CD14-positive monocyte (primary cell): ENCODE results near the gene TSPAN33. TPM values are rescaled to one million over a fixed set of nuclear protein-coding genes. Genes with fewer than 3 reads are reported as not detected.

ENCODE experiments used
- DNase-seq, 3 donors: peaks; one replicate each; pipeline ENCODE4 v3.0.0-alpha.2; 2011 to 2022
- H2AFZ ChIP-seq: 2 replicates; pipeline ENCODE4 v1.6.0; 2012; ENCODE audit warnings: mild to moderate bottlenecking, low read depth, low read length, inconsistent platforms; ENCODE audit not compliant: insufficient read depth, poor library complexity, severe bottlenecking
- H3K27ac ChIP-seq, 2 donors: 1 replicate in 1 of 2; 2 replicates in 1 of 2; pipeline ENCODE4 v1.5.1; 2012 to 2013; ENCODE audit warnings: low read length in 2 of 2, control low read depth in 1 of 2, inconsistent platforms in 1 of 2, low read depth in 1 of 2, mild to moderate bottlenecking in 1 of 2
- H3K27me3 ChIP-seq, 2 donors: one replicate each; pipeline versions ENCODE4 v1.6.0 to v1.6.1; 2011 to 2013; ENCODE audit warnings: low read length in 2 of 2; ENCODE audit not compliant: control insufficient read depth in 2 of 2, insufficient read depth in 2 of 2
- H3K36me3 ChIP-seq, 2 donors: replicated peaks in 1 of 2; 1 replicate in 1 of 2; 2 replicates in 1 of 2; pipeline versions ENCODE4 v1.5.1 to v1.6.1; 2012 to 2013; ENCODE audit warnings: low read length in 2 of 2, control low read depth in 1 of 2, inconsistent platforms in 1 of 2, mild to moderate bottlenecking in 1 of 2; ENCODE audit not compliant: insufficient read depth in 2 of 2, control insufficient read depth in 1 of 2
- H3K4me1 ChIP-seq, 2 donors: 1 replicate in 1 of 2; 2 replicates in 1 of 2; pipeline versions ENCODE4 v1.5.1 to v1.6.1; 2012 to 2013; ENCODE audit warnings: low read length in 2 of 2, control low read depth in 1 of 2, inconsistent platforms in 1 of 2, mild to moderate bottlenecking in 1 of 2, moderate library complexity in 1 of 2; ENCODE audit not compliant: insufficient read depth in 2 of 2, control insufficient read depth in 1 of 2
- H3K4me2 ChIP-seq: replicated peaks from 2 replicates; pipeline ENCODE3; 2012; ENCODE audit warnings: low read length, moderate library complexity, mild to moderate bottlenecking; ENCODE audit not compliant: poor library complexity, severe bottlenecking; ENCODE audit errors: extremely low read depth
- H3K4me3 ChIP-seq, 3 experiments: fragments of 200-600 bp in 1 of 3; sonication (generic) in 1 of 3; replicated peaks in 1 of 3; 1 replicate in 2 of 3; 2 replicates in 1 of 3; pipeline ENCODE4 v1.5.1; 2011 to 2013; ENCODE audit warnings: low read length in 3 of 3, mild to moderate bottlenecking in 3 of 3, control low read depth in 2 of 3, low read depth in 2 of 3, inconsistent platforms in 1 of 3, moderate library complexity in 1 of 3
- H3K79me2 ChIP-seq: 2 replicates; pipeline ENCODE4 v1.6.0; 2012; ENCODE audit warnings: mild to moderate bottlenecking, control low read depth, inconsistent platforms, low read length, moderate library complexity; ENCODE audit not compliant: insufficient read depth
- H3K9ac ChIP-seq: 2 replicates; pipeline ENCODE4 v1.6.0; 2017; ENCODE audit warnings: low read length, mild to moderate bottlenecking; ENCODE audit not compliant: insufficient read depth, poor library complexity, severe bottlenecking
- H3K9me3 ChIP-seq, 2 donors: replicated peaks in 1 of 2; 1 replicate in 1 of 2; 2 replicates in 1 of 2; pipeline versions ENCODE4 v1.5.1 to v1.6.1; 2012 to 2013; ENCODE audit warnings: low read length in 2 of 2, control low read depth in 1 of 2; ENCODE audit not compliant: control insufficient read depth in 1 of 2, insufficient read depth in 1 of 2
- H4K20me1 ChIP-seq: 2 replicates; pipeline ENCODE4 v1.6.0; 2012; ENCODE audit warnings: mild to moderate bottlenecking, low read length, control low read depth, moderate library complexity; ENCODE audit not compliant: insufficient read depth
- H3K27ac Mint-ChIP-seq, 7 donors: one replicate each; pipeline ENCODE4 v1.8.0; 2020; ENCODE audit warnings: mild to moderate bottlenecking in 7 of 7, mixed read lengths in 7 of 7, moderate library complexity in 6 of 7, inconsistent platforms in 2 of 7
- H3K27me3 Mint-ChIP-seq, 3 donors: one replicate each; pipeline ENCODE4 v1.8.0; 2021 to 2022; ENCODE audit warnings: low read depth in 3 of 3, mild to moderate bottlenecking in 3 of 3, mixed read lengths in 3 of 3, moderate library complexity in 3 of 3, inconsistent platforms in 1 of 3
- H3K36me3 Mint-ChIP-seq, 2 donors: one replicate each; pipeline ENCODE4 v1.8.0; 2020; ENCODE audit warnings: mixed read lengths in 2 of 2, inconsistent platforms in 1 of 2, mild to moderate bottlenecking in 1 of 2
- H3K4me1 Mint-ChIP-seq: one replicate; pipeline ENCODE4 v1.8.0; 2020; ENCODE audit warnings: mild to moderate bottlenecking, mixed read lengths
- H3K4me3 Mint-ChIP-seq, 2 donors: one replicate each; pipeline ENCODE4 v1.8.0; 2020; ENCODE audit warnings: mild to moderate bottlenecking in 2 of 2, mixed read lengths in 2 of 2, moderate library complexity in 1 of 2
- H3K9me3 Mint-ChIP-seq, 7 donors: one replicate each; pipeline ENCODE4 v1.8.0; 2020 to 2022; ENCODE audit warnings: mixed read lengths in 7 of 7, mild to moderate bottlenecking in 6 of 7, moderate library complexity in 6 of 7, inconsistent platforms in 2 of 7
- WGBS: methylation state at CpG from one replicate; pipeline ENCODE4 v1.1.5; 2013; ENCODE audit warnings: missing lambda C conversion rate; ENCODE audit not compliant: insufficient coverage; 5-methylcytosine and 5-hydroxymethylcytosine counted together
- intact Hi-C, 2 donors: fragments of 100-400 bp; cut with micrococcal nuclease; formaldehyde crosslinking; loops; one replicate each; pipeline versions ENCODE4 v1.15.0 to v1.15.1; 2023
- polyA plus RNA-seq, 3 donors: library from polyadenylated mRNA; depleted of rRNA in 1 of 3; unstranded in 2 of 3; stranded (reverse) in 1 of 3; fragments of 300-500 nt in 2 of 3; fragments of >200 nt in 1 of 3; fragmentation: Illumina TruSeq in 2 of 3; gene quantifications; 1 replicate in 2 of 3; 2 replicates in 1 of 3; pipeline ENCODE4 v1.2.3, GENCODE V29; 2012 to 2021
- TF ChIP-seq, protein P1 (sequence below): fragments of 200-600 bp; IDR thresholded peaks from one replicate; pipeline ENCODE4 v1.8.0; 2022; ENCODE audit warnings: antibody characterized with exemption, mild to moderate bottlenecking

Gene TSPAN33
- polyA plus RNA-seq, 3 donors, result 2.9 to 7.5 (median 4.4) TPM

DNA sequence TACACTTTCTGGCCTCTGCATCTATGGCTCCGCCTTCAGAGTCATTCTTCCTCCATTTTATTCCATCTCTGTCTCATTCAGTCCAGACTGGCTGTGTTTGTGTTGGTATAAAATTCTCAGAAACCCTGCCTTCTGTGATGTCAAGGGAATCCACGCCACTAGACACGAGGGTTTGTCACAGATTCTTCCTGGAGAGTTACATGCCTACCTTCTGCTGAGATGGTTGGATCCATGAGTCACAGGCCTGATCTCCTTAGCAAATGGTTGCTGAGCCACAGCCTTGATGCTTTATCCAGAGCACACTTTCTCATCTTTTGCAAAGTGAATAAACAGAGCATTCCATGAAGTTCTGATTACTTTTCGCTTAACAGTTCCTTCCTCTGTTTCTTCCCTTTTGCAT is 35.9 kb upstream of the TSPAN33 start:
- TF ChIP-seq, protein P1, sequence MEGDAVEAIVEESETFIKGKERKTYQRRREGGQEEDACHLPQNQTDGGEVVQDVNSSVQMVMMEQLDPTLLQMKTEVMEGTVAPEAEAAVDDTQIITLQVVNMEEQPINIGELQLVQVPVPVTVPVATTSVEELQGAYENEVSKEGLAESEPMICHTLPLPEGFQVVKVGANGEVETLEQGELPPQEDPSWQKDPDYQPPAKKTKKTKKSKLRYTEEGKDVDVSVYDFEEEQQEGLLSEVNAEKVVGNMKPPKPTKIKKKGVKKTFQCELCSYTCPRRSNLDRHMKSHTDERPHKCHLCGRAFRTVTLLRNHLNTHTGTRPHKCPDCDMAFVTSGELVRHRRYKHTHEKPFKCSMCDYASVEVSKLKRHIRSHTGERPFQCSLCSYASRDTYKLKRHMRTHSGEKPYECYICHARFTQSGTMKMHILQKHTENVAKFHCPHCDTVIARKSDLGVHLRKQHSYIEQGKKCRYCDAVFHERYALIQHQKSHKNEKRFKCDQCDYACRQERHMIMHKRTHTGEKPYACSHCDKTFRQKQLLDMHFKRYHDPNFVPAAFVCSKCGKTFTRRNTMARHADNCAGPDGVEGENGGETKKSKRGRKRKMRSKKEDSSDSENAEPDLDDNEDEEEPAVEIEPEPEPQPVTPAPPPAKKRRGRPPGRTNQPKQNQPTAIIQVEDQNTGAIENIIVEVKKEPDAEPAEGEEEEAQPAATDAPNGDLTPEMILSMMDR, result no peak
- no peak overlapping the region for H3K9ac ChIP-seq
- H3K4me2 ChIP-seq, result no peak overlapping the region
- Mint-ChIP-seq H3K27me3 (peaks cover 0 to 3% (median 3%) of the 10 kb centered on the region in 3 donors), H3K4me3 (no peak overlapping the region), H3K36me3 (no peaks in the 10 kb centered on the region), H3K27ac (no peak overlapping the region), H3K4me1 (no peaks in the 10 kb centered on the region), H3K9me3 (peaks cover 0 to 2% (median 0%) of the 10 kb centered on the region in 7 donors)
- no peak for DNase-seq
- WGBS, result 91% methylated on average over 2 of the region's 4 CpGs
- no peaks in the 10 kb centered on the region for H3K27me3 ChIP-seq
- no peaks in the 10 kb centered on the region for H3K36me3 ChIP-seq
- H3K4me1 ChIP-seq, result no peaks in the 10 kb centered on the region
- no peaks in the 10 kb centered on the region for H3K79me2 ChIP-seq
- intact Hi-C loops, result no loop called here
- H3K4me3 ChIP-seq, result no peak overlapping the region
- no peak overlapping the region for H2AFZ ChIP-seq
- no peaks in the 10 kb centered on the region for H3K9me3 ChIP-seq
- no peaks in the 10 kb centered on the region for H4K20me1 ChIP-seq
- H3K27ac ChIP-seq, result no peak overlapping the region

DNA sequence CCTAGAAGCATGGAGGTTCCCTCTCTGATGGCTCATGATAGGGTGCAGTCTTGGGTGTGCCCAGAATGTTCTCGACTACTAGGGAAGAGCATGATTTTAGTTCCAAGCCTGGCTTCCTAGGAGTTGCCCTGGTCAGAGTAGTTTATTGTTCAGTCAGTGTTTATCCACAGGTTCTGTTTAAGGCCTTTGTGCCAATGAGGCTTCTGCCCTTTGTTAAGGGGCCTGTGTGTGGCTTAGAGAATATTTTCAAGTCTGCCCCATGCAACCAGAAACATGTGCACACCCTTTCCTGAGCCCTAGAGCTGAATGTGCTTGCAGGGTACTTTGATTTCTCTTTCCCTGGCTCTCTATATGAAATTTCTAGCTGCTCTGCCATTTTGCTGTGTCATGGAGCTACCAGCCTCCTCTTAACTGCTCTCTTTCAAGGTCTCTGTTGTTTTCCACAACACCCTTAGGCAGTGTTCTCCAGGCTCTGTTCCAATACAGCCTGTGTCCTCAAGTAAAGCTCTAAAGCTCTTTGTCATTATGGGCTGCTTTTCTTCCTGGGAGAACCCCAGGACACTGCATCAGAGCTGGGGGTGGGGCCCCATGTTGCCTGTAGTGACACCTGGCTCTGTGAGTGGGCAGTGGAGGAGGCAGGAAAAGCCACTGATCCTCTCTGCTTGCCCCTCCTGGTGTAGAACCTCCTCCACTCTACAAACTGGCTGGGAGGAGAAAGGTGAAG is 34.1 kb upstream of the TSPAN33 start:
- Histone ChIP-seq H3K4me2 (no peak overlapping the region), H4K20me1 (no peaks in the 10 kb centered on the region)
- no peak for DNase-seq

More for the DNA sequence above, 34.1 kb upstream of the TSPAN33 start:
- TF ChIP-seq, protein P1, result no peak
- Histone ChIP-seq H3K9me3 (peaks cover 0 to 3% of the 10 kb centered on the region in 2 donors), H3K4me3 (no peak overlapping the region), H3K27me3 (no peaks in the 10 kb centered on the region), H3K36me3 (no peaks in the 10 kb centered on the region), H2AFZ (peak overlapping the region; percentile 46), H3K4me1 (no peaks in the 10 kb centered on the region), H3K9ac (no peak overlapping the region), H3K79me2 (no peaks in the 10 kb centered on the region), H3K27ac (no peak overlapping the region)
- Mint-ChIP-seq H3K36me3 (no peaks in the 10 kb centered on the region), H3K27me3 (peaks cover 0 to 5% (median 1%) of the 10 kb centered on the region in 3 donors), H3K27ac (peak overlapping the region in 1 of 7 donors; percentile 25), H3K9me3 (peaks cover 0 to 4% (median 0%) of the 10 kb centered on the region in 7 donors), H3K4me3 (no peak overlapping the region), H3K4me1 (no peaks in the 10 kb centered on the region)
- intact Hi-C loops, result no loop called here
- WGBS, result 90% methylated on average over 1 of the region's 1 CpG
